Gastroesophageal sphincter (tissue), 3 donors: ENCODE data around the gene TLX2.

Experiments
- EP300 ChIP-seq: sonication (generic); formaldehyde crosslinking; IDR thresholded peaks from one replicate; pipeline ENCODE4 v1.6.1; 2017; ENCODE audit warnings: antibody characterized with exemption, mild to moderate bottlenecking
- POLR2A ChIP-seq, 2 donors: fragments of 450-650 bp; IDR thresholded peaks; one replicate each; pipeline ENCODE4 v1.6.1; 2017; ENCODE audit warnings: antibody characterized with exemption in 2 of 2, mild to moderate bottlenecking in 2 of 2, moderate library complexity in 1 of 2
- POLR2AphosphoS5 ChIP-seq: sonication (generic); formaldehyde crosslinking; IDR thresholded peaks from one replicate; pipeline ENCODE4 v1.6.1; 2017; ENCODE audit warnings: antibody characterized with exemption
- TF ChIP-seq, protein P1 (sequence below), 4 experiments: fragments of 200-600 bp in 2 of 4; fragments of 450-650 bp in 2 of 4; sonication (generic) in 1 of 4; IDR thresholded peaks; one replicate each; pipeline ENCODE4 v1.5.1; 2017 to 2019; ENCODE audit warnings: antibody characterized with exemption in 4 of 4, mild to moderate bottlenecking in 2 of 4, moderate library complexity in 2 of 4

DNA sequence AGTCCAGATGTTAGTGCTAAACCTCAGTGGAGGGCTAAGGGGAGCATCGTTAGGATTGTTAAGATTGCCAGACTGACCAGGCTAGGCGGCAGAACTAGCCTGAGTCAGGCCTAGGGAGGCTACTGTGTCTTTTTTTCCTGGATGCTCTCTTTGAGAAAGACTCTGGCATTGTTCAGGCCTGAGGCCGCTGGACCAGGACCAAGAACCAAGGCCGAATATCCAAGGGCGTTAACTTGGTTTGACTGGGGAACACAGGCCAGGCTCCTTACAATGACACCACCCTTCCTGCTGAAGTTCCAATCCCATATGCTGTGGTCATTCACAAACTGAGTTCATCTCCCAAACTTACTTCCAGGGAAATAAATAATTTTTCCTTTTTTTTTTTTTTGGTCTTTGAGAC lies 26.0 kb downstream of the TLX2 start:
- TF ChIP-seq, protein P1, sequence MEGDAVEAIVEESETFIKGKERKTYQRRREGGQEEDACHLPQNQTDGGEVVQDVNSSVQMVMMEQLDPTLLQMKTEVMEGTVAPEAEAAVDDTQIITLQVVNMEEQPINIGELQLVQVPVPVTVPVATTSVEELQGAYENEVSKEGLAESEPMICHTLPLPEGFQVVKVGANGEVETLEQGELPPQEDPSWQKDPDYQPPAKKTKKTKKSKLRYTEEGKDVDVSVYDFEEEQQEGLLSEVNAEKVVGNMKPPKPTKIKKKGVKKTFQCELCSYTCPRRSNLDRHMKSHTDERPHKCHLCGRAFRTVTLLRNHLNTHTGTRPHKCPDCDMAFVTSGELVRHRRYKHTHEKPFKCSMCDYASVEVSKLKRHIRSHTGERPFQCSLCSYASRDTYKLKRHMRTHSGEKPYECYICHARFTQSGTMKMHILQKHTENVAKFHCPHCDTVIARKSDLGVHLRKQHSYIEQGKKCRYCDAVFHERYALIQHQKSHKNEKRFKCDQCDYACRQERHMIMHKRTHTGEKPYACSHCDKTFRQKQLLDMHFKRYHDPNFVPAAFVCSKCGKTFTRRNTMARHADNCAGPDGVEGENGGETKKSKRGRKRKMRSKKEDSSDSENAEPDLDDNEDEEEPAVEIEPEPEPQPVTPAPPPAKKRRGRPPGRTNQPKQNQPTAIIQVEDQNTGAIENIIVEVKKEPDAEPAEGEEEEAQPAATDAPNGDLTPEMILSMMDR (IDR thresholded peaks at IDR 0.05), result no peak
- TF ChIP-seq POLR2A (IDR thresholded peaks at IDR 0.05) (no peak), EP300 (no peak), POLR2AphosphoS5 (no peak)
